HCT116 (cell line): ENCODE data around the gene RGMB.

Source experiments
- CBX3 ChIP-seq: IDR thresholded peaks from 2 replicates; pipeline ENCODE4 v1.6.1; 2012; ENCODE audit warnings: low read depth
- EZH2 ChIP-seq: fragments of 200-600 bp; sonication (generic); IDR thresholded peaks from 2 replicates; pipeline ENCODE4 v1.6.1; 2017; ENCODE audit warnings: antibody characterized with exemption, mixed run types
- EZH2phosphoT487 ChIP-seq: fragments of 200-600 bp; IDR thresholded peaks from 2 replicates; pipeline ENCODE4 v1.6.1; 2018; ENCODE audit warnings: antibody characterized with exemption, borderline replicate concordance
- POLR2A ChIP-seq: IDR thresholded peaks from 2 replicates; pipeline ENCODE4 v1.7.0; 2011; ENCODE audit warnings: borderline replicate concordance; ENCODE audit not compliant: insufficient read depth, insufficient read length; ENCODE audit errors: extremely low read depth
- POLR2AphosphoS5 ChIP-seq: IDR thresholded peaks from 2 replicates; pipeline ENCODE4 v1.6.1; 2011; ENCODE audit warnings: mild to moderate bottlenecking, low read depth, low read length, moderate library complexity
- RAD21 ChIP-seq: IDR thresholded peaks from 2 replicates; pipeline ENCODE4 v1.6.1; 2012; ENCODE audit warnings: low read depth, mild to moderate bottlenecking
- REST ChIP-seq: IDR thresholded peaks from 2 replicates; pipeline ENCODE4 v1.6.1; 2012; ENCODE audit warnings: low read depth
- SRF ChIP-seq: IDR thresholded peaks from 2 replicates; pipeline ENCODE4 v1.6.1; 2012; ENCODE audit warnings: low read depth
- TCF7L2 ChIP-seq: IDR thresholded peaks from 2 replicates; pipeline ENCODE4 v1.7.0; 2011; ENCODE audit warnings: borderline replicate concordance, inconsistent platforms; ENCODE audit not compliant: insufficient read depth, insufficient read length; ENCODE audit errors: extremely low read depth
- ZNF274 ChIP-seq: fragments of 200-500 bp; sonication (Bioruptor generic); IDR thresholded peaks from 2 replicates; pipeline ENCODE4 v1.6.1; 2014; ENCODE audit warnings: mild to moderate bottlenecking, low read depth, low read length, inconsistent platforms
- TF ChIP-seq, protein P1 (sequence below): IDR thresholded peaks from 2 replicates; pipeline ENCODE4 v1.6.1; 2012
- TF ChIP-seq, protein P2 (sequence below), 3 experiments: fragments of 200-600 bp in 1 of 3; sonication (generic) in 1 of 3; IDR thresholded peaks in 2 of 3; conservative IDR thresholded peaks in 1 of 3; 2 replicates each; pipeline ENCODE4 v1.5.1; 2012 to 2017; ENCODE audit warnings: low read depth in 2 of 3, low read length in 2 of 3, antibody characterized with exemption in 1 of 3, borderline replicate concordance in 1 of 3, control low read depth in 1 of 3, mild to moderate bottlenecking in 1 of 3, mixed read lengths in 1 of 3, mixed run types in 1 of 3, moderate library complexity in 1 of 3; ENCODE audit not compliant: insufficient read depth in 1 of 3

- TF ChIP-seq, protein P1, sequence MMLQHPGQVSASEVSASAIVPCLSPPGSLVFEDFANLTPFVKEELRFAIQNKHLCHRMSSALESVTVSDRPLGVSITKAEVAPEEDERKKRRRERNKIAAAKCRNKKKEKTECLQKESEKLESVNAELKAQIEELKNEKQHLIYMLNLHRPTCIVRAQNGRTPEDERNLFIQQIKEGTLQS = no peak
- TF ChIP-seq POLR2A (no peak), POLR2AphosphoS5 (no peak), TCF7L2 (no peak), EZH2 (no peak), EZH2phosphoT487 (no peak), ZNF274 (no peak), SRF (no peak), REST (no peak), RAD21 (no peak), CBX3 (no peak)
- TF ChIP-seq, protein P2, sequence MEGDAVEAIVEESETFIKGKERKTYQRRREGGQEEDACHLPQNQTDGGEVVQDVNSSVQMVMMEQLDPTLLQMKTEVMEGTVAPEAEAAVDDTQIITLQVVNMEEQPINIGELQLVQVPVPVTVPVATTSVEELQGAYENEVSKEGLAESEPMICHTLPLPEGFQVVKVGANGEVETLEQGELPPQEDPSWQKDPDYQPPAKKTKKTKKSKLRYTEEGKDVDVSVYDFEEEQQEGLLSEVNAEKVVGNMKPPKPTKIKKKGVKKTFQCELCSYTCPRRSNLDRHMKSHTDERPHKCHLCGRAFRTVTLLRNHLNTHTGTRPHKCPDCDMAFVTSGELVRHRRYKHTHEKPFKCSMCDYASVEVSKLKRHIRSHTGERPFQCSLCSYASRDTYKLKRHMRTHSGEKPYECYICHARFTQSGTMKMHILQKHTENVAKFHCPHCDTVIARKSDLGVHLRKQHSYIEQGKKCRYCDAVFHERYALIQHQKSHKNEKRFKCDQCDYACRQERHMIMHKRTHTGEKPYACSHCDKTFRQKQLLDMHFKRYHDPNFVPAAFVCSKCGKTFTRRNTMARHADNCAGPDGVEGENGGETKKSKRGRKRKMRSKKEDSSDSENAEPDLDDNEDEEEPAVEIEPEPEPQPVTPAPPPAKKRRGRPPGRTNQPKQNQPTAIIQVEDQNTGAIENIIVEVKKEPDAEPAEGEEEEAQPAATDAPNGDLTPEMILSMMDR (IDR thresholded peaks at IDR 0.05 in 2 of 3, conservative IDR thresholded peaks at IDR 0.05 in 1 of 3; ENCODE audit: borderline replicate concordance in 1 of 3, insufficient read depth in 1 of 3, low read depth in 2 of 3, low read length in 2 of 3) = no peak
These were observed 24.9 kb downstream of the RGMB start for GRCh38 chr5:98798371-98798770.
